Measurements from ENCODE around the gene GPR45. TPM values are rescaled to one million over a fixed set of nuclear protein-coding genes. Genes with fewer than 3 reads are reported as not detected.
"Not testable (repeated sequence)": the region's sequence is repeated elsewhere in the genome, so short reads cannot be mapped to it uniquely, and the experiment has no call there.

Gene GPR45
- total RNA-seq, 1 donor: not detected

DNA sequence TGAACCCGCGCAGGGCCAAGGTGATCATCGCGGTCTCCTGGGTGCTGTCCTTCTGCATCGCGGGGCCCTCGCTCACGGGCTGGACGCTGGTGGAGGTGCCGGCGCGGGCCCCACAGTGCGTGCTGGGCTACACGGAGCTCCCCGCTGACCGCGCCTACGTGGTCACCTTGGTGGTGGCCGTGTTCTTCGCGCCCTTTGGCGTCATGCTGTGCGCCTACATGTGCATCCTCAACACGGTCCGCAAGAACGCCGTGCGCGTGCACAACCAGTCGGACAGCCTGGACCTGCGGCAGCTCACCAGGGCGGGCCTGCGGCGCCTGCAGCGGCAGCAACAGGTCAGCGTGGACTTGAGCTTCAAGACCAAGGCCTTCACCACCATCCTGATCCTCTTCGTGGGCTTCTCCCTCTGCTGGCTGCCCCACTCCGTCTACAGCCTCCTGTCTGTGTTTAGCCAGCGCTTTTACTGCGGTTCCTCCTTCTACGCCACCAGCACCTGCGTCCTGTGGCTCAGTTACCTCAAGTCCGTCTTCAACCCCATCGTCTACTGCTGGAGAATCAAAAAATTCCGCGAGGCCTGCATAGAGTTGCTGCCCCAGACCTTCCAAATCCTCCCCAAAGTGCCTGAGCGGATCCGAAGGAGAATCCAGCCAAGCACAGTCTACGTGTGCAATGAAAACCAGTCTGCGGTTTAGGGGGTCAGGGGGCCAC is 897 bp downstream of the GPR45 start:
- TF ChIP-seq, protein P1, sequence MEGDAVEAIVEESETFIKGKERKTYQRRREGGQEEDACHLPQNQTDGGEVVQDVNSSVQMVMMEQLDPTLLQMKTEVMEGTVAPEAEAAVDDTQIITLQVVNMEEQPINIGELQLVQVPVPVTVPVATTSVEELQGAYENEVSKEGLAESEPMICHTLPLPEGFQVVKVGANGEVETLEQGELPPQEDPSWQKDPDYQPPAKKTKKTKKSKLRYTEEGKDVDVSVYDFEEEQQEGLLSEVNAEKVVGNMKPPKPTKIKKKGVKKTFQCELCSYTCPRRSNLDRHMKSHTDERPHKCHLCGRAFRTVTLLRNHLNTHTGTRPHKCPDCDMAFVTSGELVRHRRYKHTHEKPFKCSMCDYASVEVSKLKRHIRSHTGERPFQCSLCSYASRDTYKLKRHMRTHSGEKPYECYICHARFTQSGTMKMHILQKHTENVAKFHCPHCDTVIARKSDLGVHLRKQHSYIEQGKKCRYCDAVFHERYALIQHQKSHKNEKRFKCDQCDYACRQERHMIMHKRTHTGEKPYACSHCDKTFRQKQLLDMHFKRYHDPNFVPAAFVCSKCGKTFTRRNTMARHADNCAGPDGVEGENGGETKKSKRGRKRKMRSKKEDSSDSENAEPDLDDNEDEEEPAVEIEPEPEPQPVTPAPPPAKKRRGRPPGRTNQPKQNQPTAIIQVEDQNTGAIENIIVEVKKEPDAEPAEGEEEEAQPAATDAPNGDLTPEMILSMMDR (IDR thresholded peaks at IDR 0.05; ENCODE audit: insufficient read depth, low read length): no peak
- DNase-seq (ENCODE audit: low read depth): no peak
- H3K4me3 ChIP-seq (ENCODE audit: low read depth, low read length): no peak overlapping the region

GRCh38 chr2:105243961-105244360 is 2.4 kb downstream of the GPR45 start:
- TF ChIP-seq, protein P1 (IDR thresholded peaks at IDR 0.05; ENCODE audit: insufficient read depth, low read length): peak; percentile 25
- no peak for DNase-seq (ENCODE audit: low read depth)
- H3K4me3 ChIP-seq (ENCODE audit: low read depth, low read length): no peak overlapping the region

GRCh38 chr2:105244451-105244850 is 2.9 kb downstream of the GPR45 start:
- no peak for DNase-seq (ENCODE audit: low read depth)
- TF ChIP-seq, protein P1 (IDR thresholded peaks at IDR 0.05; ENCODE audit: insufficient read depth, low read length): no peak
- no peak overlapping the region for H3K4me3 ChIP-seq (ENCODE audit: low read depth, low read length)

- no peak for DNase-seq (ENCODE audit: low read depth)
- H3K4me3 ChIP-seq (ENCODE audit: low read depth, low read length): no peak overlapping the region
- TF ChIP-seq, protein P1 (IDR thresholded peaks at IDR 0.05; ENCODE audit: insufficient read depth, low read length): no peak
Observed at GRCh38 chr2:105248316-105249070, 7.0 kb downstream of the GPR45 start.

DNA sequence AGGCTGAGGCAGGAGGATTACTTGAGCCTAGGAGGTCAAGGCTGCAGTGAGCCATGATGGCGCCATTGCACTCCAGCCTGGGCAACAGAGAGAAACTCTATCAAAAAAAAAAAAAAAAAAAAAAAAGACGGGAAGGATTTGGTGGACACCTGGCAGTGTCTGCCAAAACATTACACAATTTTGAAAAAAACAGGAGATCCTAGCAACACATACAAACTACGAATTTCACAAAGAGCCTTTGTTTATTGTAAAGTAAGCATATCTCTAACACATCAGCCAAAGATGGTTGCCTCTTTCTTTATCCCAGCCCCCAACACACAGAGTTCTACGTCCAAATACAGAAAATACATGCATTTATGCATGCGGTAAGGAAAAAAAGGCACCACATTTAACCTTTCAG is 7.6 kb downstream of the GPR45 start:
- DNase-seq (ENCODE audit: low read depth): no peak
- TF ChIP-seq, protein P1 (IDR thresholded peaks at IDR 0.05; ENCODE audit: insufficient read depth, low read length): no peak
- H3K4me3 ChIP-seq (ENCODE audit: low read depth, low read length): no peak overlapping the region

DNA sequence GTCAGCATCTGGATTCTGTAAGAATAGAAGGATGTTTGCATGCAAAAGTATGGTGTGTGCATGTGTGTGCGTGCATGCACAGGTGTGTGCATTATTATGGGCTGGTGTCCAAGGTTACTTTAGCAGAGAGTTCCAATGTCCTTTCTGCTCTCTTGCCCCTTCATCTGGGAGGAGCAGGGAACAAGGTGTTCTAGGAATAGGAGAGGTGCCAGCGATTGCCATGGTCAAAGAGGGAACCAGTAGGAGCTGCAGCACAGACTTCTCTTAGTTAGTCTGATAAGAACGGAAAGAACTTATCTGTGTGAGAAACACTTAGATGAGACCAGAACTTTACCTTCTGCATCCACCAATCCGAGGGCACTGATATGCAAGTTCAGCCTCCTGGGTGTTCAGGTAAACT is 8.3 kb downstream of the GPR45 start:
- TF ChIP-seq, protein P1 (IDR thresholded peaks at IDR 0.05; ENCODE audit: insufficient read depth, low read length): no peak
- H3K4me3 ChIP-seq (ENCODE audit: low read depth, low read length): no peak overlapping the region
- DNase-seq (ENCODE audit: low read depth): no peak

- not testable (repeated sequence) for DNase-seq (ENCODE audit: low read depth)
Observed at GRCh38 chr2:105251016-105251648, 9.6 kb downstream of the GPR45 start.

More at GRCh38 chr2:105251016-105251648, 9.6 kb downstream of the GPR45 start:
- H3K4me3 ChIP-seq (ENCODE audit: low read depth, low read length): not testable (repeated sequence)

Measured in fibroblast of the aortic adventitia (primary cell).